Measurements from ENCODE around the gene ACCS.

The ACCS gene

GRCh38 chr11:44046182-44046581 is 19.9 kb upstream of the ACCS start:
- DNase-seq, result no peak
- Histone ChIP-seq H3K36me3 (replicated peaks) (no peaks in the 10 kb centered on the region), H3K27me3 (replicated peaks) (no peaks in the 10 kb centered on the region), H3K27ac (no peak overlapping the region), H3K4me3 (ENCODE audit: low read depth, low read length) (no peak overlapping the region)
- in situ Hi-C loops (cut with HindIII; ENCODE audit: low pct_ligation_motif_present, low sequenced_read_pairs), result loop anchor here (25.0 kb wide), 1 partner anchor 134 kb away; no protein-coding TSS in a partner anchor
- TF ChIP-seq CTCF (IDR thresholded peaks at IDR 0.05; ENCODE audit: low read depth, low read length, missing control alignments), result no peak

- no peaks in the 10 kb centered on the region for H3K27me3 ChIP-seq (replicated peaks)
- DNase-seq, result no peak
- H3K4me3 ChIP-seq (ENCODE audit: low read depth, low read length), result no peak overlapping the region
- no peak overlapping the region for H3K27ac ChIP-seq
- H3K36me3 ChIP-seq (replicated peaks), result no peaks in the 10 kb centered on the region
- in situ Hi-C loops (cut with HindIII; ENCODE audit: low pct_ligation_motif_present, low sequenced_read_pairs), result loop anchor here (25.0 kb wide), 1 partner anchor 135 kb away; no protein-coding TSS in a partner anchor
- no peak for TF ChIP-seq CTCF (IDR thresholded peaks at IDR 0.05; ENCODE audit: low read depth, low read length, missing control alignments)
Observed at GRCh38 chr11:44047298-44047697, 18.8 kb upstream of the ACCS start.

DNA sequence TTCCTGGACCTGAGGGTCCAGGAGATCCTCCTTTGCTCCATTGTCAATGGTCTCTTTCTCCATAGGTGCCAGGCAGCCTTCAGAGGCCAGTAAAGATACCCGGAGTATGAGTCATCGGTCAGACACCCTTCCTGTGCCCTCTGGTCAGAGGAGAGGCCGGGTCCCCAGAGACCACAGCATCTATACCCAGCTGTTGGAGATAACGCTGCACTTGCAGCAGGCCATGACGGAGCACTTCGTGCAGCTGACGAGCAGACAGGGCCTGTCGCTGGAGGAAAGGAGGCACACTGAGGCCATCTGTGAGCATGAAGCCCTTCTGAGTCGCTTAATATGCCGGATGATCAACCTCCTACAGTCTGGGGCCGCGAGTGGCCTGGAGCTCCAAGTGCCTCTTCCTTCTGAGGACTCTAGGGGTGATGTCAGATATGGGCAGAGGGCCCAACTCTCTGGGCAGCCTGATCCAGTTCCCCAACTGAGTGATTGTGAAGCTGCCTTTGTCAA is 18.1 kb upstream of the ACCS start, which contains the start of gene ACCSL:
Gene ACCSL, plus strand, starts transcription at position 51 of the 501 bp plus-strand sequence. Its CDS starts 56 bp downstream, at position 107.
- H3K27ac ChIP-seq, result no peak within 1 kb of the TSS
- no peak within 1 kb of the TSS for H3K4me3 ChIP-seq (ENCODE audit: low read depth, low read length)
- no peak for DNase-seq
- TF ChIP-seq CTCF (IDR thresholded peaks at IDR 0.05; ENCODE audit: low read depth, low read length, missing control alignments), result no peak
- no peaks in the 10 kb centered on the region for H3K36me3 ChIP-seq (replicated peaks)
- in situ Hi-C loops (cut with HindIII; ENCODE audit: low pct_ligation_motif_present, low sequenced_read_pairs), result loop anchor here (25.0 kb wide), 1 partner anchor 136 kb away; no protein-coding TSS in a partner anchor
- no peaks in the 10 kb centered on the region for H3K27me3 ChIP-seq (replicated peaks)

DNA sequence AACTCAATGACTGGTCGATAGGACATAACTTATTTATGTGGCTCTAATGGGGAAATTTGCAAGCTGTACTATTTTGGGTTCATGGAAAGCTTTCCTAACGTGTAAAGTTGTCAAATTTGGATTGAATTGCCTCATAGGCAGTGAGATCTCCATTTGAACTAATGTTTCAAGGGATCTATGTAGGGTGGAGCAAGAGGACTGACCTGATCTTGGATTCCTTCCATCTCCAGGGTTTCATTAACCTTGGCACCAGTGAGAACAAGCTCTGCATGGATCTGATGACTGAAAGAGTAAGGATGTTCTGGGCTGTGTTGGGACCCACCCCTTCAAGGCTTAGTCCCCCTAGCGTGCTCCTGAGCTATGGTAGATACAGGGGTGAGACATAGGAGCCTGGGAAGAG is 16.2 kb upstream of the ACCS start:
- no peak overlapping the region for H3K27ac ChIP-seq
- TF ChIP-seq CTCF (IDR thresholded peaks at IDR 0.05; ENCODE audit: low read depth, low read length, missing control alignments), result no peak
- H3K36me3 ChIP-seq (replicated peaks), result no peaks in the 10 kb centered on the region
- H3K27me3 ChIP-seq (replicated peaks), result no peaks in the 10 kb centered on the region
- DNase-seq, result no peak
- H3K4me3 ChIP-seq (ENCODE audit: low read depth, low read length), result no peak overlapping the region
- in situ Hi-C loops (cut with HindIII; ENCODE audit: low pct_ligation_motif_present, low sequenced_read_pairs), result loop anchor here (25.0 kb wide), 1 partner anchor 138 kb away; no protein-coding TSS in a partner anchor

GRCh38 chr11:44051171-44051570 is 14.9 kb upstream of the ACCS start:
- no peak for DNase-seq
- Histone ChIP-seq H3K27me3 (replicated peaks) (no peaks in the 10 kb centered on the region), H3K4me3 (ENCODE audit: low read depth, low read length) (no peak overlapping the region), H3K27ac (no peak overlapping the region), H3K36me3 (replicated peaks) (no peaks in the 10 kb centered on the region)
- no peak for TF ChIP-seq CTCF (IDR thresholded peaks at IDR 0.05; ENCODE audit: low read depth, low read length, missing control alignments)
- in situ Hi-C loops (cut with HindIII; ENCODE audit: low pct_ligation_motif_present, low sequenced_read_pairs), result no loop called here

DNA sequence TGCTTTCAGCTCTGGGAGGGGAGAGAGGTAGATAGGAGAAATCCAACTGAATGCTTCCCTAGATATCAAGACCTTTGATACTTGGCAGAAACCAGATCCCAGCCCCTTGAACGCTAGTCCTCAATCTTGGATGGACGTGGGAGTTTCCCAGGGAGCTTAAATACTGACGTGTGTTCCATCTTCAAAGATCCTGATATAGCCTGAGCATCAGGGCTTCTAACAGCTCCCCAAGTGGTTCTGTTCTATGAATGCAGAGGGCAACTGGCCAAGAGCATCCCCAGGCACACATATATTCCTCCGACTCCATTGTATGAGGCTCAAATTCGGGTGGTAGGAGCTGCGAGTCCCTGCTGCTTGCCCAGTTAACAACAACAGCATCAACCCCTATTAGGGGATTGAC is 8.7 kb upstream of the ACCS start:
- Histone ChIP-seq H3K36me3 (replicated peaks) (no peaks in the 10 kb centered on the region), H3K27me3 (replicated peaks) (no peaks in the 10 kb centered on the region)

More for the DNA sequence above, 8.7 kb upstream of the ACCS start:
- in situ Hi-C loops (cut with HindIII; ENCODE audit: low pct_ligation_motif_present, low sequenced_read_pairs), result no loop called here
- no peak overlapping the region for H3K27ac ChIP-seq
- peak; percentile 13 for TF ChIP-seq CTCF (IDR thresholded peaks at IDR 0.05; ENCODE audit: low read depth, low read length, missing control alignments)
- DNase-seq, result no peak
- H3K4me3 ChIP-seq (ENCODE audit: low read depth, low read length), result no peak overlapping the region

Data from brain microvascular endothelial cell (primary cell).